Colonic mucosa (tissue), 4 donors: ENCODE results near the gene CA7. TPM values are rescaled to one million over a fixed set of nuclear protein-coding genes. Genes with fewer than 3 reads are reported as not detected.

ENCODE experiments used
- DNase-seq: peaks from one replicate; pipeline ENCODE4 v3.0.0-alpha.2; 2020
- H3K27ac ChIP-seq: fragments of 200-600 bp; one replicate; pipeline ENCODE4 v1.8.0; 2021
- H3K27me3 ChIP-seq: fragments of 200-600 bp; one replicate; pipeline ENCODE4 v1.8.0; 2021
- H3K36me3 ChIP-seq: fragments of 200-600 bp; one replicate; pipeline ENCODE4 v1.8.0; 2021
- H3K4me1 ChIP-seq: fragments of 200-600 bp; one replicate; pipeline ENCODE4 v1.8.0; 2021; ENCODE audit warnings: mild to moderate bottlenecking
- H3K4me3 ChIP-seq: fragments of 200-600 bp; one replicate; pipeline ENCODE4 v1.8.0; 2021
- H3K9ac ChIP-seq, 2 donors: one replicate each; pipeline ENCODE4 v1.7.0; 2013; ENCODE audit warnings: control low read depth in 2 of 2, low read depth in 2 of 2, low read length in 2 of 2
- H3K9me3 ChIP-seq: fragments of 200-600 bp; one replicate; pipeline ENCODE4 v1.8.0; 2021
- intact Hi-C: fragments of 100-400 bp; cut with DNase I; formaldehyde crosslinking; loops from one replicate; pipeline ENCODE4 v1.14.1; 2022
- total RNA-seq, 2 donors: library from RNA; stranded (reverse); fragmentation: NEBNext Ultra II Directional in 1 of 2; extraction: Animal tissue kit (Norgen Biotek cat#: 25700) in 1 of 2; gene quantifications; one replicate each; pipeline ENCODE4 v1.2.1, GENCODE V29; 2021
- TF ChIP-seq, protein P1 (sequence below): fragments of 200-600 bp; IDR thresholded peaks from one replicate; pipeline ENCODE4 v1.8.0; 2022; ENCODE audit warnings: antibody characterized with exemption, mild to moderate bottlenecking
- donor health status: healthy.
- donor health status: DM: no; HTN: no; CAD: no.
- donor health status: DM: no; HTN: no; CAD: no.

CA7 gene
- total RNA-seq, 2 donors from 2014 or later = 46.2 to 120 TPM

GRCh38 chr16:66872943-66873684, 28.9 kb downstream of the CA7 start:
- H3K27ac ChIP-seq = peak overlapping the region; percentile 81
- peak overlapping the region; percentile 68 to 75 for H3K9ac ChIP-seq
- H3K36me3 ChIP-seq = no peaks in the 10 kb centered on the region
- peak; percentile 94 for DNase-seq
- no peaks in the 10 kb centered on the region for H3K9me3 ChIP-seq
- intact Hi-C loops = no loop called here
- peak overlapping the region; percentile 32 for H3K4me3 ChIP-seq
- H3K27me3 ChIP-seq = no peaks in the 10 kb centered on the region
- peaks cover 5% of the 10 kb centered on the region for H3K4me1 ChIP-seq
- TF ChIP-seq, protein P1, sequence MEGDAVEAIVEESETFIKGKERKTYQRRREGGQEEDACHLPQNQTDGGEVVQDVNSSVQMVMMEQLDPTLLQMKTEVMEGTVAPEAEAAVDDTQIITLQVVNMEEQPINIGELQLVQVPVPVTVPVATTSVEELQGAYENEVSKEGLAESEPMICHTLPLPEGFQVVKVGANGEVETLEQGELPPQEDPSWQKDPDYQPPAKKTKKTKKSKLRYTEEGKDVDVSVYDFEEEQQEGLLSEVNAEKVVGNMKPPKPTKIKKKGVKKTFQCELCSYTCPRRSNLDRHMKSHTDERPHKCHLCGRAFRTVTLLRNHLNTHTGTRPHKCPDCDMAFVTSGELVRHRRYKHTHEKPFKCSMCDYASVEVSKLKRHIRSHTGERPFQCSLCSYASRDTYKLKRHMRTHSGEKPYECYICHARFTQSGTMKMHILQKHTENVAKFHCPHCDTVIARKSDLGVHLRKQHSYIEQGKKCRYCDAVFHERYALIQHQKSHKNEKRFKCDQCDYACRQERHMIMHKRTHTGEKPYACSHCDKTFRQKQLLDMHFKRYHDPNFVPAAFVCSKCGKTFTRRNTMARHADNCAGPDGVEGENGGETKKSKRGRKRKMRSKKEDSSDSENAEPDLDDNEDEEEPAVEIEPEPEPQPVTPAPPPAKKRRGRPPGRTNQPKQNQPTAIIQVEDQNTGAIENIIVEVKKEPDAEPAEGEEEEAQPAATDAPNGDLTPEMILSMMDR = peak; percentile 91

DNA sequence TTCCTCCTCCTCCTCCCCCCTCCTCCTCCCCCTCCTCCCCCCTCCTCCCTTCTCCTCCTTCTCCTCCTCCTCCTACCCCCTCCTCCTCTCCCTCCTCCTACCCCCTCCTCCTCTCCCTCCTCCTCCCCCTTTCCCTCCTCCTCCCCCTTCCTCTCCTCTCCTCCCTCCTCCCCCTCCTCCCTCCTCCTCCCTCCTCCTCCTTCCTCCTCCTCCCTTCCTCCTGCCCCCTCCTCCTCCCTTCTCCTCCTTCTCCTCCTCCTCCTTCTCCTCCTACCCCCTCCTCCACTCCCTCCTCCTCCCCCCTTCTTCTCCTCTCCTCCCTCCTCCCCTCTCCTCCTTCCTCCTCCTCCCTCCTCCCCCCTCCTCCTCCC, 29.5 kb downstream of the CA7 start:
- Histone ChIP-seq H3K4me3 (no peak overlapping the region), H3K27ac (peak overlapping the region; percentile 81), H3K4me1 (peaks cover 5% of the 10 kb centered on the region), H3K9me3 (no peaks in the 10 kb centered on the region), H3K9ac (peak overlapping the region; percentile 45 to 75), H3K27me3 (no peaks in the 10 kb centered on the region), H3K36me3 (no peaks in the 10 kb centered on the region)
- TF ChIP-seq, protein P1 = no peak
- intact Hi-C loops = no loop called here
- DNase-seq = peak; percentile 50

DNA sequence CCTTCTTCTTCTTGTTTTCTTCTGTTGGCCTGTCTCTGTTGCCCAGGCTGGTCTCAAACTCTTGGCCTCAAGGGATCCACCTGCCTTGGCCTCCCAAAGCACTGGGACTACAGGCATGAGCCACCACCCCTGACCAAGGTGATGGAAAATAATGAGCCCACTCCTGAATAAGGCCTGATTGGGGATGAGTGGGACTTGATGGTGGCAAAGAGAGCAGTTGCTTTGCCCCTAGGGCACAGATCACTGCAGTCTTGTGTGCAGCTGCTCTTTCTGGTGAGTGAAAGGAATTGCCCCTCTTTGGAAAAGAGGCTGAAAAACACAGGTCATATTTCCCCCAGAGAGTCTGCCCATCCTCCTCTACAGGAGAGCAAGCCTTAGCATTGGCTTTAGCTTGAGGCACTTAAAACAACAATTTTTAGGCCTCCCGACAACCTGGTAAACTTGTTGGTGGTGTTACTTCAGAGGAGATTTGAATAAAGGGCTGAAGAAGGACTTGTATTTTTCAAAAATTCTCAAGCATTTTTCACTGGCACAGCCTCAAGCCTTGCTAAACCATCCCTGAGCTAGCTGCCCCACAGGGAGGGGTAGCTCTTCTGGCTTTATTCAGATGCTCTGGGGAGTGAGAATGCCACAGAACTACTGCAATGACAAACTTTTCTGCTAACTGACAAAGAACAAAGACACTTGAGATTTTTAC, 30.0 kb downstream of the CA7 start:
- H3K36me3 ChIP-seq = no peaks in the 10 kb centered on the region
- intact Hi-C loops = no loop called here
- H3K4me3 ChIP-seq = no peak overlapping the region
- no peak for DNase-seq
- TF ChIP-seq, protein P1 = no peak
- peak overlapping the region in 1 of 2 donors; percentile 19 for H3K9ac ChIP-seq
- H3K4me1 ChIP-seq = peaks cover 5% of the 10 kb centered on the region
- no peaks in the 10 kb centered on the region for H3K27me3 ChIP-seq
- H3K27ac ChIP-seq = no peak overlapping the region
- no peaks in the 10 kb centered on the region for H3K9me3 ChIP-seq

DNA sequence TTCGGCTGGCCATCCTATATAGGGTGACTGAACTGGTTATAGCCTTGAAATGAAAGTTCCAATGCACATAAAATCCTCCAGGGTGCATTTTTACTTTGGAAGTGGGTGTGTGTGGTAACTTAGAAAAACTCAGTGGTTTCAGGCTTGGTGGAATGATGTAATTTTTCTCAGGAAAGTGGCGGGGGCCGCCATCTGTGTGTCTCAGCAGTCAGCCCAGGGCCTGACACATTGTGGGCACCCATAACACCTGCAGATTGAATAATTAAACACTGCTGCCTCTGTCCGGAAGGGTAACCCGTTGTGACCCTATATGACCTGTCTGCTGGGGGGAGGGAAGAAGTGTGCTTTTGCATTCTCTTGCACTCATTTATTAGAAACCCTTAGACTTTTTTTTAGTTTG, 33.9 kb downstream of the CA7 start:
- TF ChIP-seq, protein P1 = no peak
- Histone ChIP-seq H3K27me3 (no peaks in the 10 kb centered on the region), H3K4me1 (peaks cover 4% of the 10 kb centered on the region), H3K9me3 (no peaks in the 10 kb centered on the region), H3K27ac (peak overlapping the region; percentile 53), H3K4me3 (no peak overlapping the region), H3K36me3 (no peaks in the 10 kb centered on the region), H3K9ac (no peak overlapping the region)
- intact Hi-C loops = no loop called here
- DNase-seq = no peak

- peak; percentile 98 for DNase-seq
- intact Hi-C loops = no loop called here
- Histone ChIP-seq H3K9me3 (no peaks in the 10 kb centered on the region), H3K9ac (peak within 1 kb of the TSS; percentile 68 to 90), H3K4me1 (peaks cover 4% of the 10 kb centered on the region), H3K27ac (peak within 1 kb of the TSS; percentile 38), H3K36me3 (peaks cover 5% of the 10 kb centered on the region), H3K4me3 (peak within 1 kb of the TSS; percentile 82), H3K27me3 (no peaks in the 10 kb centered on the region)
- TF ChIP-seq, protein P1 = no peak
Measured at GRCh38 chr16:66880288-66881013, 36.2 kb downstream of the CA7 start, which contains the start of gene PDP2. TSS of gene PDP2 (plus strand) at chr16:66880515. CDS start at chr16:66884285, 3,770 bp downstream.
